Measurements from ENCODE around the gene RPH3AL.
"Not testable (repeated sequence)": the region's sequence is repeated elsewhere in the genome, so short reads cannot be mapped to it uniquely, and the experiment has no call there.

Gene RPH3AL

DNA sequence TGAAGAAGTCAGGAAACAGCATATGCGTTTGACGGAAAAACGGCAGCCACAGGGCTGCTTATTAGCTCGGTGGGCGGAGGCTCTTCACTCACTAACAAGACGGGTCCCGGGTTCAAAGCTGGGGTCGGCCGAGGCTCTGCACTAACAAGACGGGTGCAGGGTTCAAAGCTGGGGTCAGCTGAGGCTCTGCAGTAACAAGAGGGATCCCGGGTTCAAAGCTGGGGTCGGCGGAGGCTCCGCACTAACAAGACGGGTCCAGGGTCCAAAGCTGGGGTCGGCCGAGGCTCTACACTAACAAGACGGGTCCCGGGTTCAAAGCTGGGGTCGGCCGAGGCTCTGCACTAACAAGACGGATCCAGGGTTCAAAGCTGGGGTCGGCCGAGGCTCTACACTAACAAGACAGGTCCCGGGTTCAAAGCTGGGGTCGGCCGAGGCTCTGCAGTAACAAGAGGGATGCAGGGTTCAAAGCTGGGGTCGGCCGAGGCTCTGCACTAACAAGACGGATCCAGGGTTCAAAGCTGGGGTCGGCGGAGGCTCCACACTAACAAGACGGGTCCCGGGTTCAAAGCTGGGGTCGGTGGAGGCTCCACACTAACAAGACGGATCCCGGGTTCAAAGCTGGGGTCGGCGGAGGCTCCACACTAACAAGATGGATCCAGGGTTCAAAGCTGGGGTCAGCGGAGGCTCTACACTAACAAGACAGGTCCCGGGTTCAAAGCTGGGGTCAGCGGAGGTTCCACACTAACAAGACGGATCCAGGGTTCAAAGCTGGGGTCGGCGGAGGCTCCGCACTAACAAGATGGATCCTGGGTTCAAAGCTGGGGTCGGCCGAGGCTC is 117.4 kb downstream of the RPH3AL start:
- not testable (repeated sequence) for DNase-seq

DNA sequence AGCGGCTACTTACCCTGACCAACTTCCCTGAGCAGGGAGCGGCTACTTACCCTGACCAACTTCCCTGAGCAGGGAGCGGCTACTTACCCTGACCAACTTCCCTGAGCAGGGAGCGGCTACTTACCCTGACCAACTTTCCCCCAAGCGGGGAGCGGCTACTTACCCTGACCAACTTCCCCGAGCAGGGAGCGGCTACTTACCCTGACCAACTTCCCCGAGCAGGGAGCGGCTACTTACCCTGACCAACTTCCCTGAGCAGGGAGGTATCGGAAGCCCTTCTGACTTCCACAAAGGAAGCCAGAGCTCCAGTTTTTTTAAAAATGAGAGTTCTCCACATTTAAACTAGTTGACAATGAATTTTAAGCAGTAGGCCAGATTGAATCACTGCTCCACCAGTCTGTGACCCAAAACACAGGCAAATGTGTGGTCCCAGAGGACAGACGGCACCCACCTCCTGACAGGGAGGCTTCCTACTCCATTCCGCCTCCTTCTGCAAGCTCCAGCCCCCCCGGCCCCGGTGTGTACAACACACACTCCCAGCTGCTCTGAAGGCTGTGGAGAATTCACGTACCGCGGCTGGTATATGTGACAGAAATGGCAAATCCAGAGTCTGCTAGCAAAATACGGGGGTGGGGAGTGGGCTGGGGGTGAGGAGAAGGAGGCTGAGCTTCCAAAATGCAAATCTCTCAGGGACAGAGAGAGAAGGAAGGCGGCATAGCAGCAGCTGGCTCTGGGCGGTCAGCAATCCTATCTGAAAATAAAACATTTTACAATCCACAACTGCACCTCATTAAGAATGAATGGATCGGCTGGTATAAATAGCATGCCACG is 118.2 kb downstream of the RPH3AL start:
- DNase-seq = not testable (repeated sequence)

DNA sequence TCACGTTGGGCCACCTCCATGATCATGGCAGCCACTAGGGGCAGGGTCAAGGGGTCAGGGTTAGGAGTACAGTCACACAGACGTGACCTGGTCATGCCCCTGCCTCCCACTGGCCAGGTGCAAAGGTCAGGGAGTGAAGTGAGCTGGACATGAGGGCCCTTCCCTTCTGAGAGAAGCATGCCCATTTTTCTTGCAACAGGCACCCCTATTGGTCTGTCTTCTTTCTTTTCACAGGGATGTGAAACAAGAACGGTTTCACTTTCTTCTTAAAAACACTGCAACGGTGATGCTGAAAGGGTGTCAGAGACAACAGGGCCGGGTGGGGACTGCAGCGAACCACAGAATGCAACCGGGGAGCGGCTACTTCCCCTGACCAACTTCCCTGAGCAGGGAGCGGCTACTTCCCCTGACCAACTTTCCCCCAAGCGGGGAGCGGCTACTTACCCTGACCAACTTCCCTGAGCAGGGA is 119.1 kb downstream of the RPH3AL start:
- DNase-seq = no peak

DNA sequence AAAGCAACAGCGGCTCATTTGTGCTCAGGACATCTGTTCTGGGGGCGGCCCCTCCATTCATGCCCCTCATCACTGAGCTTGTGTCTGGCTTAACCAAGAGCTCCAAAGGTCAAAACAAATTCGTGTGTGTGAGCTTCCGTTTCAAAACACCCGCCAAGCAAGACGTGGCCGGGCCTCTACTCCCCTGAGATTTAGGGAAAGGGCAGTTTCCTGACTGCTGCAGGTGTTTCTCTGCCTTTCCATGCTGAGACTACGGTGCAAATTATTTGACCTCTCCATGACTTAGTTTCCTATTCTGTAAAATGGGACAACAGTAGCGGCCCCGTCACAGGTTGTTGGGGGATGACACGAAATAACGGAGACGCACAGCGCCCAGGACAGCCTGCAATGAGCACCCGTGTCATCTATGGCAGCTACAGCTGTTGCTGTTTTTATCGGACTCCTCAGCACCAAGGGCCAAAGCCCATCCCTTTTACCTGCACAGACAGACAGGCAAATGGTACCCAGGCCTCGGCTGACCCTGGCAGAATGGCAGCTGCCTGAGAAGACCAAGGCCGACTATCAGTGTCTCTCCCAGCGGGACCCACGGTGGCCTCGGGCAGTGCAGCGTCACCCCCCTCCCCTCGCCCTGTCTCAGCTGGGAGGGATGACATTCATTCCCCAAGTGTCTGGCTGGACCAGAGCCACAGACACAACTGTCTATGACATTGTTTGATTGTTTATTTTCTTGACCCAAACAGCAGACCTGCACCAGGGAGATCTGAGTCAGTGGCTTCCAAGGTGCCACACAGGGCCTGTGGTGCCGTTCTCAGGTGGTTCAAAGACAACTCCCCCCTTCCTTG is 120.4 kb downstream of the RPH3AL start:
- DNase-seq = no peak

DNA sequence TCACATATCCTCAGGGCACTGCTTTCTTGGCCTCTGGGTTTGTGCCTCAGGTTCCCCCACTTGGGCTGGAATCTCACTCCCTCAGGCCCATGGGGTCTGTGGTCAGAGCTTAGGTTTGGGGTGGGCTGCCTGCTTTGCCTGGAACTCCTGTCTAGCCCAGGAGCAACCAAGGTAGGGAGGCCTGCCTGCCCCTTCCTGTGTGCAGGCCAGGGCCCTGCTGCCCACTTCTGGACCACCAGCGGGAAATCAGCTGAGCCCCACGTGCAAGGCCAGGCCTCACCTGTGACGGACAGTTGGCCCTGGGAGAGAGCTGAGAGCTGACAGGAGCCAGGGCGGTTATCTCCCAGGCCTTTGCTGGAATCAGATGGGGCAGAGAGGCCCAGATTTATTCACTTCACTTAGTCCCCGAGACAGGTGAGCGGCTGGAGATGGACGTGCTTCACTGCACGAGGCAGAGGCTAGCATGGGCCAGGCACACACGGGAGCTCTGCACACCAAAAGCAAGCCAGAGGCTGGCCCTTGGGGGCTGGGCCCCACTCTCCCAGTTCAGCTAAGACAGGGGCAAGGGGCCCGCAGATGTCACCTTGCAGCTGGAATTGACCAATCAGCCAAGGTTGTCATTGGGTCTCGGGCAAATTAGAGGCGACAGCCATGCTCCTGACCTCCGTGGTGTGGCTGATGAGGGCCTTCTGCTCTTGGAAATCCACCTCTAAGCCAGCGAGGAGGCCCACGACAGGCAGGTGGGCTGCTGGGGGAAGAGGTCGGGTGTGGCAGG is 121.2 kb downstream of the RPH3AL start:
- no peak for DNase-seq

DNA sequence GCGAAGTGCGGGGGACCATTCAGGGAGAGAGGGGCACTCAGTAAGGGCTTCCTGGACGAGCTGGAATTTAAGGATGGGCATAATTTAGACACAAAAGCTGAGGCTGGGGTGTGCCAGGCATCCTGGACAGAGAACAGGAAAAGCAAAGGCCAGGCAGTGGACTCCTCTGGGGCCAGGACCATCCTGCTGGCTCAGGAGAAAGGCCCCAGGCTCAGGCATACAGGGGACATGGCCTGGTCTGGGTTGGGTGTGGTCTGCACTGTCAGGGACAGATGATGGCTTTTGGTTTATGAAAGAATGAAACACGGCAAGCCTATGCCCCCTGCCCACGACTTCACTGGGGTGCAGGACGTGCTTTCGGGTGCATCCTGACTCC is 122.2 kb downstream of the RPH3AL start:
- no peak for DNase-seq

DNA sequence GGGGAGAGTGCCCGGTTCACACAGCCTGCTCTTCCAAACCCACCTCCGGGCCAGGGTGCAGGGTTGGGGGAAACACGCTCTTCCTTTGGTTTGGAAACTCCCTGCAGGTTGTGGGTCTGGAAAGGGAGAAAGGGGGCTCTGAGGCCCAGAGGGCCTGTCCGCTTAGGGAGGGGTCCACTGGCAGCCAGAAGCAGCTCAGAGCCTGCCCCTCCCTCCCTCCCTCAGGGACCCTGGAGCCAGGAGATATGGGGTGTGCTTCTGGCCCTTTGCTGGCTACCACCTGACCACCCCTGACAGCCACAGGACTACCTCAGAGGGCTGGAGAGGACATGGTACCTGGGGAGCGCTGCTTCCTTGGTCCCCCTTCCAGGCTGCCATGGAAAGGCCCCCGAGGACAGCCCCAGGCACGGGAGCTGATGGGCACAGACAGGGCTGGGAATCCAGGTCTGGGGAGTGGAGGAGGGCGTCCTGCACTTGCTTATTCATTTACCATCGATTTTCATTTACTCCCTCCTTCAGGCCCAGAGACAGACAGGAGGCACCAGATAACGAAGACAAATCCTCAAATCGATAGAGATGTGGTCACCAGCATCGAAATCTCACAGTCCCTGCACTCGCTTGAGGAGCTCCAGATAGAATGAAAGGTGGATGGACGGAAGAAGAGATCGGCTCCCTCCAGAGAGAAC is 122.8 kb downstream of the RPH3AL start:
- DNase-seq = no peak

DNA sequence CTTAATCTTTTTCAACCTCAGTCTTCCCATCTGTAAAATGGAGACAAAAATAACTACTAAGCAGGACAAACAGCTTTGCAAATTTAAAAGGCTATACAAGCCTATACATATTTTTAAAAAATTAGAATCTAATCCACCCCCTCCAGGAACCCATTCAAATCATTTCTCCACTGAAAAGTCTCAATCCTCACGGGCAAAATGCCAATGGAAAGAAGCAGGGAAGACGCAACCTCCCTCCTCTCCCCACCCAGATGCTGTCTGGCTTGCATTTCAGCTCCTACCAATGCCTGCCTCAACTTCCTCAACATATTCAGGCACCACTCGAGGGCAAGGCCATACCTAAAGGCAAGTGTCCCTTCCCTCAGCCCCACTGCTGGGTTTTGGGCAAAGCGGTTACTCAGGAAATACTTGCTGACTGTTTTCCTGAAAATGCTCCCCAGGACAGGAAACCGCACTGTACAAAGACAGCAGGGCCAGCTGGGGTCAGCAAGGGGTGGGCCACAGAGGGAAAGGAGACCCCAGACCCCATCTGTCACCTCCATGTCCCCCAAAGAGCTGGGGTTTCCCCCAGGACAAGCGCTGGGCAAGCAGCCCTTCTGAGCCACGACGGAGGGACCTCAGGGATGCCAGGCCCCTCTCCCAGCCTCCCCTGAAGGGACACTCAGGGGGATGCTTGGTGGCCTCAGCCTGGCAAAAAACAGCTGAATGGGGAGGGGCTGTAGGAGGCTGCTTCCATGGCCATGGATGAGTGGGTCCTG is 123.5 kb downstream of the RPH3AL start:
- DNase-seq = no peak

DNA sequence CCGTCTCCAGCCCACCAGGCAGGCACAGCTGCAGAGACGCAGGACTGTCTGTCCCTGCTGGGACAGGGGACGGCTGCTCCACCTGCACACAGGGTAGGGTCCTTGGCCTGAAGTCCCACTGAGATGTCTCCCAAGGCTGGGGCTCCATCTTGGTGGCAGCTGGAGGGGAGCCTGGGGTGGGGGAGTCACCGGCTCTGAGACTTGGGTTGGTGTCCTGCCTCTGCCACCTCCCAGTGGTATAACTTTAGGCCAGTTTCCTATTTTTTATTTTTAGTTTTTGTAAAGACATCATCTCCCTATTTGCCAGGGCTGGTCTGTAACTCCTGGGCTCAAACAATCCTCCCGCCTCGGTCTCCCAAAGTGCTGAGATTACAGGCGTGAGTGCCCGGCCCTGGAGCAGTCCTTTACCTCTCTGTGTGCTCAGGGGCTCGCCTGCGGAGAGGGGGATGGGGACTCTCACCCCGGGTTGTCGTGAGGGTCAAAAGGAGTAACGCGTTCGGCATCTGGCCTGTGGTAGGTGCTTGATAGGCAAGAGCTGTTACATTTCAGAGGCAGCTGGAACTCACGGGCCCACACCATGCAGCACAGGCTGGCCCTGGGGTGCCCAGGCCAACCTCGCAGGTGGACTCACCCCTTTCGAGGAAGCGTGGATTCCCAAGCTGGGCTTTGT is 124.5 kb downstream of the RPH3AL start:
- DNase-seq = no peak

DNA sequence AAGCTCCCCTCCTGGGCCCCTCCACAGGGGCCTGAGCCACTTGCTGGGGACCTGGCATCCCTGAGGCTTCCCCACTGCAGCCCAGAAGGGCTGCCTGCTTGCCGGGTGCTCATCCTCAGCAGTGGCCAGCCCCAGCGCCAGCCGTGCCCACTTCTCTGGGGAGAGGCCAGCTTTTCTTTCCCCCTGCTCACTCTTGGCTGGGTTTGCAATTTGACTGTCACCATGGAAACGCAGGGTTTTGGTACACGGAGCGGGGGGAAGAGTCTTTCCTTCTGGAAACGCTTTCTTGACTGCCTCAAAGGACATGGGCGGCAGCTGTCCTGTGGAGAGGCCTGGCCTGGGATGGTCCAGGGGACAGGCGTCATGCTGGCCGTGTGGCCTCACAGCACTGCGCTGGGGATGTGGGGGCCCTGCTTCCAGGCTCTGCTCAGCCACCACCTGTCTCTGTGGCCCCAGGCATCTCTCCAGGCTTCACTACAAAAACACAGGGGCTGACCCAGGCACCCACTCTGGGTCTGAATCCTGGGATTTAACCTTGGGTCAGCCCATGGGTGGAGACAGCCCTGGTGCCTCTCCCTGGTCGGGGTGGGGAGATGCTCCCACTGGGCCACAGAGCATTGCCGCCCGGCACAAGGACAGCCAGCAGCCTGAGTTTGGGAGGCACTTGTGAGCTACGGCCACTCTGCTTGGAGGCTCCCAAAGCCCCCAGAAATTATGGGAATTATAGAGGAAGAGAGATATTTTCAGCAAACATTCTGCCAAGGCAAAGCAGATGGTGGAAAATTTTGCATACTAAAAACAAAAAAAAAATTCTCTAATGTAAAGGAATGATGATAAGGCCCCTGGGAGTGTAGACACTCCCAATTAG is 125.3 kb downstream of the RPH3AL start:
- peak; percentile 5 for DNase-seq

DNA sequence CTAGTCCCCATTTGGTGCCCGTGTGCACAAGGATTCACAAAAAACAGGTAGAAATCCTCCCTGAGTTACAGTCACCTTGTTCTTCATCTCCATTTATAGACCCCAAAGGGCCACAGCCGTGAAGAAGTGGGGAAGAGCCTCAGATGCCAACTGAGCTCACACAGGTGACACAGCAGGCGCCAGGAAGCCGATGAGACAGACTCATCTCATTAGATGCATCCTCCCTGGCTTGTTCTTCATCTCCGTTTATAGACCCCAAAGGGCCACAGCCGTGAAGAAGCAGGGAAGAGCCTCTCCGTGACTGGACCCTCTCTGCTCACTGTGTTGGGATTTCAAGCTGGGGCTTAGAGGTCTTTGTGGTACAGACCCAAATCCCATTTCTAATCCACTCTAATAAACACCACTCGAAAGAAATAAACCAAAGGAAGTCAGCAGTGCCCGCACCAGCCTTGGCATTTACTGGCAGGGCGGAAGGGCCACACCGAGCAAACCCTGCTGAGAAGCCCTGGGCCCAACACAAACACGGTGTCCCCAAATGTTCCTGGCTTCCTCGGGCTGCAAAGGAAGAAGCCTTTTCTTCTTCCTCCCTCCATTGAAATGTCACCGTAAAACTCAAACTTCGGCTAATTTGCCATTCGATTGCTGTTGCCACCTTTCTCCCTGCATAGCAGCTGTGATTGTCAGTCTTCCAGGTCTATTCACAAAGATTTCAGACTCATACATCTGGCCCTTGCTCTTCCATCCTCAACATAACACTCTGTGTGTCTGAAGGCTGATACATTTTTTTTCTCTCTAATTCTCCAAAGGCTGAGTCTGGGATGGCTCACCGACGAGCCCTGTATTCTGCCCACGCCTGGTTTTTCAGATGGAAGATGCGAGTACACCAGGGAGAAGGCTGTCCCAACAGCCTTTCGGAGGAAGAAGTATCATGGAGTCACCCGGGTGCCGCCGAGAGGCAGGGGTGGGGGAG is 126.2 kb downstream of the RPH3AL start:
- no peak for DNase-seq

DNA sequence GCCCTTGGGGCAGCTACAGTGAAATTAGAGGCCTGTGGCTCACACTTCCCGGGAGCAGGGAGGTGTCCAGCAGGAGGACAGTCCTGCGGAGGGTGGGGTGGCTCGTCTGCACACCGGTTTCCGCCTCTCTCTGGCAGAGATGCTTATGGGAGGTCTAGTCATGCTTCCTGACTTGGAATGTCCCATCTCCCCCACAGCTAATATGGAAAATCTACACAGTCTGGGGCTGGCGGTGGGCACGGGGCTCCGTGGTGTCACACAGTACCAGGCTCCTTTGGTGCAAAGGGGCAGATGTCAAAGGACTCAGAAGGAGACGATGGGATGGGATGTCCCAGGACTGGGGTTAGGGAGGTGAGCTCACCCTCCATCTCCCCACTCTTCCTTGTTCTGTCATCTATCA is 127.1 kb downstream of the RPH3AL start:
- DNase-seq = no peak

DNA sequence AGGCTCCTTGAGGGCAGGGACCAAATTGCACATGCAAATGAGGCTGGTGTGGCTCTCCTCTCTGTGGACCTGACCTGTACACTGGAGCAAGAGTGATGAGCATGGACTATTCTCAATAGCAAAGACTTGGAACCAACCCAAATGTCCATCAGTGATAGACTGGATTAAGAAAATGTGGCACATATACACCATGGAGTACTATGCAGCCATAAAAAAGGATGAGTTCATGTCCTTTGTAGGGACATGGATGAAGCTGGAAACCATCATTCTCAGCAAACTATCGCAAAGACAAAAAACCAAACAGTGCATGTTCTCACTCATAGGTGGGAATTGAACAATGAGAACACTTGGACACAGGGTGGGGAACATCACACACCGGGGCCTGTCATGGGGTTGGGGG is 128.0 kb downstream of the RPH3AL start:
- DNase-seq = not testable (repeated sequence)

DNA sequence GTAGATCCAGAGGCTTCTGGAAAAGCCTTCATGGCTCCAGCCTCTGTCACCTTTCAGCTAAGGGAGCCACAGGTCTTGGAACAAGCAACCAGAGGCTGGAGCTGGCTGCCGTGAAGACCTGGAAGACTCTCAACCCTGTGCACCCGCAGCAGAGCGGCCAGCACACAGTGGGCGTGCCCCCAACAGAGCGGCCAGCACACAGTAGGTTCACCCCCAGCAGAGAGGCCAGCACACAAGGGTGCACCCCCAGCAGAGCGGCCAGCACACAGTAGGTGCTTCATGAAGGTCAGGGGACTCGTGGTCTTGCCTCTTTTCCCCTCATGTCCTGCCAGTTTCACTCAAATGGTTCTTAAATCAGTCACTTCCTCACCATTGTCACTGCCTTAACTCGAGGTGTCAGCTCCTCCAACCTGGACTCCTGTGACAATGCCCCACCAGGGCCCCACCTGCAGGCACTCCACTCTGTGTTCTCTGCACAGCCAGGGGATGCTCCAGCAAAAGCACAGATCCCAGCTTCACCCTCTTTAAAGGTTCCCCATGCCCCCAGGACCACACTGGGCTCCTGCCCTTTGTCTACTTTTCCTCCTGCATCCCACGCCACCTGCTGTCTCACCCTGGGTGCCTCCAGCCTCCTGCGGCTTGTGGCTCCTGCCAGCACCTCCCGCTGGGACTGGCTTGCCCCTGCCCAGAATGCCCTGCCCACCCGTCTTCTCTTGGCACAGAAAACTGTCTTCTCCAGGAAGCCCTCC is 128.7 kb downstream of the RPH3AL start:
- peak; percentile 6 for DNase-seq

DNA sequence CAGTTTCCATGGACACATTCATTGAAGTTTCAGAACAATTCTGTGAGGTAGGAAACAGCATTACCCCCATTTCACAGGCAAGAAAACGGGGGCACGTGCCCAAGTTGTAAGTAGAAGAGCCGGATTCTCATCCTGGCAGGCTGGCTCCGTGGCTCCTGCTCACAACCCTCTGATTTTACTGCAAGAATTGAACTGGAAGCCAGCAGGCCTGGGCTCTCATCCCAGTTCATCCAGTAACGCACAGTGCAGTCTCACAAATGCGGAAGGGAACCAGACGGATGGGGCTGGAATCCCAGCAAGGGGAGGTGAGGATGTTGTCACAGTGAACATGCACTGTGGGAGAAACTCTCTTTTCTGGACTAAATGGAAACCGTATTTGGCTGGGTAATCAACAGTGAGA is 130.4 kb downstream of the RPH3AL start:
- no peak for DNase-seq

DNA sequence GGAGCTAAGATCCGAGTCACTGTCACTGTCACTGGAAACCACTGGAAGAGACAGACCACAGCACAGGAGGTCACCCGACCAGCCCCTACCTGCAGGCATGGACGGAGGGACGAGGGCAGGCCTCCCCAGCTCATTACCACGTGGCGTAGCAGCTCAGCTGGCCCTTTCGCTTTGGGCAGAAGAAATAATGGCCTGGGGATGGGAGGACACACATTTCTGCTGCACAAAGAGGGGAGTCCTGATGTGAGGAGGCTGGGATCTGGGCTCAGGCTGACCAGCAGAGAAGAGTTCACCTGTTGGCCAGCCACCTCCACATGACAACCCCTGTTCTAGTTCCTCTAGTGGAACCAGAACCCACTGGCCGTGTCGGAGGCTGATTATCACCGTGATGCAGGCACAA is 132.9 kb downstream of the RPH3AL start:
- no peak for DNase-seq

DNA sequence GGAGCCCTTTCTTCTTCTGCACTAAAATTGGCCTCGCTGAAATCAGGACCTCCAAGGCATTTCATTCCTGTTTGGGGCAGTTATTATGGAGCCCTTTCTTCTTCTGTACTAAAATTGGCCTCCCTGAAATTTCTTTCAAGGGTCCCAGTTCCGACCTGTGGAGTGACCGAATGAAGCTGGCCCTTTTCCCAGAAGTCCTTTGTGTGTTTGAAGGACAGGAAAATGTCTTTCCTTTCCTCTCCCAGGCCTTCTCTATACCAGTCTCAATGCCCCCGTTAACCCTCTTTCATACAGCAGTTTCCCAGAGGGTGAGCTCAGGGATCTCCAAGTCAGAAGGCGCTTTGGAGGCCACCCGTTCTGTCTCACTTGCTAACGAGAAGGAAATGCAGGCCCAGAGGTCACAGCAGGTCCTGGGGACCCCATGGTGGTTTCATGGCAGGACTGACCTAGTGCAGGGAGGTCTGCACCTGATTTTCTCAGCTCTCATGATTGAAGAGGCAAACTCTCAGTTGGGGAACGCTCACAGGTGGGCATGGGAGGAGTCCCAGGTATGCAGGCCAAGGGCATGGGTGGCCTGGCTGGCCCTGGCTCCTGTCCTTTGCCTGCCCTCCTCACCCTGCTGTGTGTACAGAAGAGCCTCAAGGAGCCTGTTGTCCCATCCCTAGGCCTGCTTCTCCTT is 134.0 kb downstream of the RPH3AL start:
- no peak for DNase-seq
